ENCODE results near the gene SESTD1. TPM values are rescaled to one million over a fixed set of nuclear protein-coding genes. Genes with fewer than 3 reads are reported as not detected.
"Not testable (repeated sequence)": the region's sequence is repeated elsewhere in the genome, so short reads cannot be mapped to it uniquely, and the experiment has no call there.

The SESTD1 gene
- polyA plus RNA-seq, 4 donors: 65.4 to 86.0 (median 74.1) TPM

- no peak for DNase-seq (ENCODE audit: low read depth in 4 of 4, low spot score in 3 of 4)
Measured at GRCh38 chr2:179129574-179130238, 134.9 kb downstream of the SESTD1 start.

- DNase-seq (ENCODE audit: low read depth in 4 of 4, low spot score in 3 of 4): no peak
Measured at GRCh38 chr2:179125404-179125803, 139.2 kb downstream of the SESTD1 start.

- DNase-seq (ENCODE audit: low read depth in 4 of 4, low spot score in 3 of 4): no peak
Measured at GRCh38 chr2:179124282-179124681, 140.3 kb downstream of the SESTD1 start.

GRCh38 chr2:179123272-179123662 lies 141.4 kb downstream of the SESTD1 start:
- no peak for DNase-seq (ENCODE audit: low read depth in 4 of 4, low spot score in 3 of 4)

- DNase-seq (ENCODE audit: low read depth in 4 of 4, low spot score in 3 of 4): no peak
Measured at GRCh38 chr2:179107737-179108136, 156.9 kb downstream of the SESTD1 start.

GRCh38 chr2:179106676-179107428 lies 157.8 kb downstream of the SESTD1 start:
- DNase-seq (ENCODE audit: low read depth in 4 of 4, low spot score in 3 of 4): no peak

GRCh38 chr2:179106342-179106675 lies 158.3 kb downstream of the SESTD1 start:
- no peak for DNase-seq (ENCODE audit: low read depth in 4 of 4, low spot score in 3 of 4)

GRCh38 chr2:179104736-179105135 lies 159.9 kb downstream of the SESTD1 start:
- DNase-seq (ENCODE audit: low read depth in 4 of 4, low spot score in 3 of 4): no peak

GRCh38 chr2:179098080-179098689 lies 166.4 kb downstream of the SESTD1 start:
- no peak for DNase-seq (ENCODE audit: low read depth in 4 of 4, low spot score in 3 of 4)

DNA sequence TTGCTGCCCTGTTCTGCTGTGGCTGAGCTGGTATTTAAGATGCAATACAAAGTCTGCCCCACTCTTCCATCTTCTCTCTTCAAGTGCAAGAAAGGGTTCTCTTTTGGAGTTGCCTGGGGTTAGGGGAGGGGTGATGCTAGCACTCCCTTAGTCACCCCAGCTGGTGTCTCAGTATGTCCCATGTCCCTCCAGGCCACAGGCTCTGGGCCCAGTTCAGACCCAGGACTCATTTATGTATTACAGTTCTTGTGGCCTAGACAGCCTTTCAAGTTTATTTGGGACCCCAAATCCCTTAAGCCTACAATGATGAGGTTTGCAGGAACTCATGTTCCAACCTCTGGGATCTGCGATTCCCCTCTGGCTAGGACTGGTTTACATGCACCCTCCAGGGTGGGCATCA lies 167.5 kb downstream of the SESTD1 start:
- DNase-seq (ENCODE audit: low read depth in 4 of 4, low spot score in 3 of 4): no peak

GRCh38 chr2:179096090-179096489 lies 168.5 kb downstream of the SESTD1 start:
- no peak for DNase-seq (ENCODE audit: low read depth in 4 of 4, low spot score in 3 of 4)

- DNase-seq (ENCODE audit: low read depth in 4 of 4, low spot score in 3 of 4): not testable (repeated sequence)
Measured at GRCh38 chr2:179092912-179093311, 171.7 kb downstream of the SESTD1 start.

- DNase-seq (ENCODE audit: low read depth in 4 of 4, low spot score in 3 of 4): no peak
Measured at GRCh38 chr2:179082697-179083096, 181.9 kb downstream of the SESTD1 start.

- DNase-seq (ENCODE audit: low read depth in 4 of 4, low spot score in 3 of 4): no peak
Measured at GRCh38 chr2:179081954-179082353, 182.7 kb downstream of the SESTD1 start.

DNA sequence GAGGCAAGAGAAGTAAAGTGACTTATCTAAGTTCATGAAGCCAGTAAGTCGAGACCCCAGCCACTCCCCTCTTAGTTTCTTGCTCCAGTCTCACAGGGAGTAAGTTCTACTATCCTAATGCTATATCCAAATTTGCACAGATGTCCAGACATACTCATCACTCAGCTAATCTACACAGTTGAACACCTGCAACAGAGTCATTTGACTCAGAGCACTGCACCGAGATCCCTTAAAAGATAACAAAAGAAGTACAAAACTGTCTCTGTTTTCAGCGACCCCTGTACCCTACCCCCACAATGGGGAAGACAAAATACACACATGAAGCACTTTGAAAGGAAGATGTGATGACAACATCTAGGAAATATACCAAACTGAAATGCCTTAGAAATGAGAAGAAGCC lies 192.1 kb downstream of the SESTD1 start:
- DNase-seq (ENCODE audit: low read depth in 4 of 4, low spot score in 3 of 4): no peak

DNA sequence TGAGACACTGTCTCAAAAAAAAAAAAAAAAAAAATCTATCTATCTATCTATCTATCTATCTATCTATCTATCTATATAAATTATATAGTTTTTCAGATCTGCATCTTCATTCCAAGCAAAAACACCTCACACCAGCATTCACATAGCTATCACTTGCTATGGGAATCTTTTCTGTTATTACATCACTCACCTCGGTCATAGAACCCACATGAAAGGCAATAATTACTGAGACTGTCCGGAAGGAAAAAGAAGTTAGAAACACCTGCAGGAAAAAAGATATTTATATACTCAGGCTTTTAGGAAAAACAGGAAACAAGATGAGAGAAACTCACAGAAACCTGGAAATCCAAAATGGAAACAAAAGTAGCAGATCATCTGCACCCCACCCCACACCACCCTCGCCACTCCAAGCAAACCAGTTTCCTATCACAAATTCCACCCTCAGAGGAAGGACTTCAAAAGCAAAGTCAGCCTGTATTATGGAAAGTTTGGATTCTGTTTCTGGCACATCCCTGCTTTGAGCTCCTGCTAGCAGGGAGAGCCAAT lies 192.7 kb downstream of the SESTD1 start:
- DNase-seq (ENCODE audit: low read depth in 4 of 4, low spot score in 3 of 4): no peak

GRCh38 chr2:179070895-179071294 lies 193.7 kb downstream of the SESTD1 start:
- DNase-seq (ENCODE audit: low read depth in 4 of 4, low spot score in 3 of 4): no peak

DNA sequence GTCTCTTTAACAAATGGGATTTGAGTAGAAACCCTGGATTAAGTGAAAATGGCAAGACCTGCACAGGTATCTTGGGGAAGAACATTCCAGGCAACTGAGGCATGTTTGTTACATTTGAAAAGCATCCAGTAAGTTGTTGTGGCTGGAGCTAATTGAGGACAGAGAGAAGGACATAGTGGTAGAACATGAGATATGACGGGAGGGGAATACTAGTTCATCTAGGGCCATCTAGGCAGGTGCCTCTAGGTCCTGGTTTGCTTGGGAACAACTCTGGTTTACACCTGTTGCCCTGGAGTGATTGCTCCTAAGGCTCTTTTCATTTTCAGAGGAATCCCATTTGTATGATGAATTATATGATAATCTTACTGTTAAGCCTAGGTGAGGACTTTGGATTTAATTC lies 194.9 kb downstream of the SESTD1 start:
- no peak for DNase-seq (ENCODE audit: low read depth in 4 of 4, low spot score in 3 of 4)

DNA sequence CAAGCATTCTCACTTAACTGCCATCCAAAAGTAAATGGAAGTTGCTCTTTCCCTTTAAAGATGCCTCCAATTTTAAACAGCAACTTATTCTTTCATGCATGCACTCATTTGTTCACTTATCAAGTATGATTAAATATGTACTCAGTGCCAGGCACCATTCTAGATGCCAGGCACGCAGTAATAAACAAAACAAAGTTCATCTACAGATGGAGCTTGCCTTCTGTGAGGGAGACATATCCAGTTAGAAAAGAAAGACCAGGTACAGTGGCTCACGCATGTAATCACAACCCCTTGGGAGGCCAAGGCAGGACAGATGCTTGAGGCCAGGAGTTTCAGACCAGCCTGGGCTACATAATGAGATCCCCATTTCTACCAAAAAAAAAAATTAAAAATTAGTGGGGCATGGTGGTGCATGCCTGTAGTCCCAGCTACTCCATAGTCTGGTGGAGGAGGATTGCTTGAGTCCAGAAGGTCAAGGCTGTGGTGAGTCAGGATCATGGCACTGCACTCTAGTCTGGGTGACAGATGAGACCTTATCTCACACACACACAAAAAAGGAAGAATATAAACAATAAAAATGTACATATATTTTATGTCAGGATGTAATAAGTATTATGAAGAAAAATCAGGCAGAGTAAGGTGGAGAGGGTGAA lies 195.5 kb downstream of the SESTD1 start:
- DNase-seq (ENCODE audit: low read depth in 4 of 4, low spot score in 3 of 4): no peak

DNA sequence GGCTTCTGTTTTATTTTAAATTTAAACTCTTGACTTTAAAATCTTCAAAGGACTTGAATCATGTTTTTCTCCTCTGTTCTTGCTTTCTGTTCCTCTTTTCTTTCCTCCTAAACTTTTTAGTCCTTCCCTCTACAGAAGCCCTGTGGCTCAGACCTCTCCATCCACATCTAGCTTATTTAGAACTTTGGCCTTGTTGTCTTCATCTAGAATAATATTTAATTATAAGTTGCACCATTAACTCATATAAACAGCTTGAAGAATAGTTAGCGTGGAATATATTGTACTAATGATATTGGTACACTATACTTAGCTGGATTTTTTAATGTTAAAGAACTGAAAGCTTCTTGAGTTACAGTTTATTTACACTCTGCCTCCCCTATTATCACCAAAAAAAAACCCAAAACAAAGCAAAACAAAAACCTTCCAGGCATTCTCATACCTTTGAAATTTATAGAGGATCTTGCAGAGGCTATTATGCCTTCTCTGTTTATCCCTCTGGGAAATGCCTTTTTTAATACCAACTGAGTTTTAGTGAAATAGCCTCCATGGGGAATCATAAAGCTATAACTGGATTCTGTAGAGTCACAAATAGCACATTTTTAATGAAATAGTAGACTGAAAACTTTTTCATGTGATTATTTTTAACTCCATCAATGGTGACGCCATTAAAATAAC lies 205.5 kb downstream of the SESTD1 start:
- no peak for DNase-seq (ENCODE audit: low read depth in 4 of 4, low spot score in 3 of 4)

- no peak for DNase-seq (ENCODE audit: low read depth in 4 of 4, low spot score in 3 of 4)
Measured at GRCh38 chr2:179057737-179058136, 206.9 kb downstream of the SESTD1 start.

Measured in right renal pelvis (tissue), 4 donors.